Epithelial cell of prostate (primary cell): ENCODE data around the gene CLCN3.
"Not testable (repeated sequence)": the region's sequence is repeated elsewhere in the genome, so short reads cannot be mapped to it uniquely, and the experiment has no call there.

ENCODE experiments used
- DNase-seq: peaks from one replicate; pipeline ENCODE4 v3.0.0-alpha.2; 2011; ENCODE audit warnings: low read depth, low spot score
- H3K27ac ChIP-seq: fragments of 450-650 bp; 2 replicates; pipeline ENCODE4 v1.5.1; 2017; ENCODE audit warnings: mild to moderate bottlenecking

Gene CLCN3

GRCh38 chr4:169758401-169758962 is 138.1 kb downstream of the CLCN3 start:
- DNase-seq: no peak
- H3K27ac ChIP-seq: no peak overlapping the region

GRCh38 chr4:169761846-169762245 is 141.5 kb downstream of the CLCN3 start:
- H3K27ac ChIP-seq: no peak overlapping the region
- no peak for DNase-seq

- DNase-seq: no peak
- no peak overlapping the region for H3K27ac ChIP-seq
Measured at GRCh38 chr4:169765835-169766234, 145.5 kb downstream of the CLCN3 start.

GRCh38 chr4:169766741-169767140 is 146.4 kb downstream of the CLCN3 start:
- no peak overlapping the region for H3K27ac ChIP-seq

GRCh38 chr4:169768385-169768784 is 148.0 kb downstream of the CLCN3 start:
- DNase-seq: no peak
- H3K27ac ChIP-seq: no peak overlapping the region

More at GRCh38 chr4:169766741-169767140, 146.4 kb downstream of the CLCN3 start:
- DNase-seq: no peak

- H3K27ac ChIP-seq: no peak overlapping the region
- no peak for DNase-seq
Measured at GRCh38 chr4:169770416-169770815, 150.0 kb downstream of the CLCN3 start.

GRCh38 chr4:169771556-169772080 is 151.2 kb downstream of the CLCN3 start:
- DNase-seq: not testable (repeated sequence)

More at GRCh38 chr4:169771556-169772080, 151.2 kb downstream of the CLCN3 start:
- not testable (repeated sequence) for H3K27ac ChIP-seq
